Small intestine (tissue), 7 donors: ENCODE measurements around the gene ITGA2B. TPM values are rescaled to one million over a fixed set of nuclear protein-coding genes. Genes with fewer than 3 reads are reported as not detected.
"Not testable (repeated sequence)": the region's sequence is repeated elsewhere in the genome, so short reads cannot be mapped to it uniquely, and the experiment has no call there.

Experiments used
- DNase-seq, 2 donors: peaks; one replicate each; pipeline versions ENCODE4 v3.0.0 to v3.0.0-alpha.2; 2013
- FAIRE-seq: peaks from 2 replicates; lab custom pipeline; 2012; peaks lifted over from hg19 to GRCh38; lab: Jason Lieb, UNC
- H3K27ac ChIP-seq, 3 donors: one replicate each; pipeline ENCODE4 v1.5.1; 2013; ENCODE audit warnings: low read length in 2 of 3, mild to moderate bottlenecking in 2 of 3, control low read depth in 1 of 3, inconsistent platforms in 1 of 3, low read depth in 1 of 3, moderate library complexity in 1 of 3
- H3K27me3 ChIP-seq, 3 donors: one replicate each; pipeline ENCODE4 v1.6.1; 2013; ENCODE audit warnings: low read length in 3 of 3, inconsistent platforms in 1 of 3; ENCODE audit not compliant: control insufficient read depth in 3 of 3, insufficient read depth in 3 of 3
- H3K36me3 ChIP-seq, 3 donors: one replicate each; pipeline ENCODE4 v1.6.1; 2013; ENCODE audit warnings: low read length in 3 of 3, inconsistent platforms in 1 of 3, low read depth in 1 of 3, mild to moderate bottlenecking in 1 of 3, moderate library complexity in 1 of 3; ENCODE audit not compliant: control insufficient read depth in 3 of 3, insufficient read depth in 2 of 3
- H3K4me1 ChIP-seq, 3 donors: one replicate each; pipeline ENCODE4 v1.6.1; 2013; ENCODE audit warnings: low read length in 2 of 3, inconsistent platforms in 1 of 3, low read depth in 1 of 3, mild to moderate bottlenecking in 1 of 3, moderate library complexity in 1 of 3; ENCODE audit not compliant: control insufficient read depth in 3 of 3, insufficient read depth in 2 of 3
- H3K4me3 ChIP-seq, 3 donors: one replicate each; pipeline ENCODE4 v1.5.1; 2013; ENCODE audit warnings: low read length in 3 of 3, control low read depth in 1 of 3, inconsistent platforms in 1 of 3, low read depth in 1 of 3, mild to moderate bottlenecking in 1 of 3, moderate library complexity in 1 of 3
- H3K9me3 ChIP-seq, 2 donors: one replicate each; pipeline ENCODE4 v1.6.1; 2013; ENCODE audit warnings: low read depth in 1 of 2, low read length in 1 of 2; ENCODE audit not compliant: control insufficient read depth in 2 of 2, insufficient read depth in 1 of 2
- WGBS, 3 donors: extraction: QIAGEN DNeasy Blood & Tissue Kit; methylation state at CpG; one replicate each; pipeline ENCODE4 v1.1.7; 2013; 5-methylcytosine and 5-hydroxymethylcytosine counted together
- polyA plus RNA-seq, 4 donors: library from polyadenylated mRNA; stranded (reverse) in 3 of 4; unstranded in 1 of 4; fragments of 200-250 nt in 3 of 4; fragments of 120-200 nt in 1 of 4; gene quantifications; one replicate each; pipeline versions ENCODE4 v1.2.1 to v1.2.3, GENCODE V29; 2013
- donor health status: healthy with polysubstance abuse.
- donor health status: control.
- donor health status: control.
- donor health status: Bipolar disorder and iron deficiency.
- donor health status: healthy.

ITGA2B gene
- polyA plus RNA-seq, 4 donors = 0.27 to 0.59 (median 0.31) TPM; not detected in 1

GRCh38 chr17:44338702-44339101 is 50.7 kb downstream of the ITGA2B start:
- WGBS, 3 donors = 35 to 52% (median 38%) methylated on average over 6 of the region's 6 CpGs
- H3K4me1 ChIP-seq = peaks cover 0 to 32% (median 0%) of the 10 kb centered on the region in 3 donors
- H3K36me3 ChIP-seq = no peaks in the 10 kb centered on the region
- H3K9me3 ChIP-seq = no peaks in the 10 kb centered on the region
- peak overlapping the region in 1 of 3 donors; percentile 79 for H3K27ac ChIP-seq
- FAIRE-seq (no peak), DNase-seq (peak in 1 of 2 donors; percentile 86)
- H3K4me3 ChIP-seq = no peak overlapping the region
- H3K27me3 ChIP-seq = no peaks in the 10 kb centered on the region

- no peak overlapping the region for H3K4me3 ChIP-seq
- no peaks in the 10 kb centered on the region for H3K27me3 ChIP-seq
- no peaks in the 10 kb centered on the region for H3K36me3 ChIP-seq
- H3K4me1 ChIP-seq = peaks cover 0 to 27% (median 0%) of the 10 kb centered on the region in 3 donors
- FAIRE-seq (no peak), DNase-seq (no peak)
- H3K9me3 ChIP-seq = no peaks in the 10 kb centered on the region
- no peak overlapping the region for H3K27ac ChIP-seq
- WGBS, 3 donors = 45 to 71% (median 65%) methylated on average over 5 of the region's 5 CpGs
Observed at GRCh38 chr17:44335968-44336367, 53.5 kb downstream of the ITGA2B start.

- Histone ChIP-seq H3K36me3 (no peaks in the 10 kb centered on the region), H3K4me1 (peaks cover 0 to 26% (median 0%) of the 10 kb centered on the region in 3 donors), H3K9me3 (no peaks in the 10 kb centered on the region), H3K27ac (no peak overlapping the region), H3K27me3 (no peaks in the 10 kb centered on the region), H3K4me3 (no peak overlapping the region)
- 78 to 86% (median 82%) methylated on average over 3 of the region's 3 CpGs for WGBS, 3 donors
- DNase-seq (no peak), FAIRE-seq (no peak)
Observed at GRCh38 chr17:44335564-44335963, 53.9 kb downstream of the ITGA2B start.

GRCh38 chr17:44334727-44335126 is 54.7 kb downstream of the ITGA2B start:
- H3K4me1 ChIP-seq = peaks cover 0 to 19% (median 0%) of the 10 kb centered on the region in 3 donors
- H3K27me3 ChIP-seq = no peaks in the 10 kb centered on the region
- FAIRE-seq (no peak), DNase-seq (no peak)
- no peak overlapping the region for H3K27ac ChIP-seq
- WGBS, 3 donors = 40 to 44% (median 43%) methylated on average over 3 of the region's 3 CpGs
- no peaks in the 10 kb centered on the region for H3K36me3 ChIP-seq
- no peak overlapping the region for H3K4me3 ChIP-seq
- no peaks in the 10 kb centered on the region for H3K9me3 ChIP-seq

- WGBS, 3 donors = 53 to 74% (median 68%) methylated on average over 2 of the region's 2 CpGs
- Histone ChIP-seq H3K27me3 (no peaks in the 10 kb centered on the region), H3K4me3 (no peak overlapping the region), H3K36me3 (no peaks in the 10 kb centered on the region), H3K4me1 (peaks cover 0 to 17% (median 0%) of the 10 kb centered on the region in 3 donors), H3K9me3 (no peaks in the 10 kb centered on the region), H3K27ac (no peak overlapping the region)
- no peak for DNase-seq
- FAIRE-seq = no peak
Observed at GRCh38 chr17:44334315-44334714, 55.1 kb downstream of the ITGA2B start.

- FAIRE-seq (no peak), DNase-seq (peak in 1 of 2 donors; percentile 39)
- no peaks in the 10 kb centered on the region for H3K27me3 ChIP-seq
- no peak overlapping the region for H3K27ac ChIP-seq
- WGBS, 3 donors = 44 to 57% (median 54%) methylated on average over 5 of the region's 5 CpGs
- H3K9me3 ChIP-seq = no peaks in the 10 kb centered on the region
- H3K4me1 ChIP-seq = peaks cover 0 to 8% (median 0%) of the 10 kb centered on the region in 3 donors
- H3K36me3 ChIP-seq = no peaks in the 10 kb centered on the region
- H3K4me3 ChIP-seq = no peak overlapping the region
Observed at GRCh38 chr17:44333371-44333770, 56.1 kb downstream of the ITGA2B start.

- H3K27ac ChIP-seq = no peak overlapping the region
- H3K27me3 ChIP-seq = no peaks in the 10 kb centered on the region
- H3K36me3 ChIP-seq = no peaks in the 10 kb centered on the region
- WGBS, 3 donors = 2 to 4% (median 3%) methylated on average over 7 of the region's 7 CpGs
- no peaks in the 10 kb centered on the region for H3K9me3 ChIP-seq
- no peak overlapping the region for H3K4me3 ChIP-seq
- DNase-seq (peak; percentile 87 to 91), FAIRE-seq (no peak)
- H3K4me1 ChIP-seq = peaks cover 0 to 4% (median 0%) of the 10 kb centered on the region in 3 donors
Observed at GRCh38 chr17:44331249-44331760, 58.1 kb downstream of the ITGA2B start.

GRCh38 chr17:44330263-44330662 is 59.2 kb downstream of the ITGA2B start:
- not testable (repeated sequence) for DNase-seq, H3K27ac ChIP-seq, FAIRE-seq, H3K9me3 ChIP-seq, H3K4me3 ChIP-seq, H3K4me1 ChIP-seq, H3K36me3 ChIP-seq, H3K27me3 ChIP-seq
- WGBS, 3 donors = 86 to 94% (median 92%) methylated on average over 5 of the region's 5 CpGs

- FAIRE-seq, DNase-seq, H3K4me1 ChIP-seq, H3K27me3 ChIP-seq, H3K9me3 ChIP-seq, H3K36me3 ChIP-seq, H3K4me3 ChIP-seq, H3K27ac ChIP-seq: not testable (repeated sequence)
- 89 to 92% (median 91%) methylated on average over 7 of the region's 7 CpGs for WGBS, 3 donors
Observed at GRCh38 chr17:44329516-44329915, 59.9 kb downstream of the ITGA2B start.
